K562 (cell line): ENCODE results near the gene ABLIM2.

Source experiments
- ARID4B ChIP-seq: sonication (generic); formaldehyde crosslinking; IDR thresholded peaks from 2 replicates; pipeline ENCODE4 v1.8.0; 2022; ENCODE audit warnings: mild to moderate bottlenecking, missing genetic modification reagents
- CC2D1A ChIP-seq: fragments of 450-650 bp; IDR thresholded peaks from 2 replicates; pipeline ENCODE4 v1.6.1; 2017; ENCODE audit warnings: mild to moderate bottlenecking
- DNMT1 ChIP-seq: fragments of 450-650 bp; IDR thresholded peaks from 2 replicates; pipeline ENCODE4 v1.6.1; 2016; ENCODE audit warnings: antibody characterized with exemption, mild to moderate bottlenecking
- ELF1 ChIP-seq: fragments of 200-800 bp; sonication (Bioruptor generic); IDR thresholded peaks from 2 replicates; pipeline ENCODE4 v1.6.1; 2016; ENCODE audit warnings: missing genetic modification characterization, missing compliant biosample characterization
- FOXA3 ChIP-seq, 2 experiments: fragments of 450-650 bp in 1 of 2; sonication (generic) in 1 of 2; formaldehyde crosslinking; IDR thresholded peaks in 1 of 2; conservative IDR thresholded peaks in 1 of 2; 2 replicates each; pipeline versions ENCODE4 v1.4.0 to v1.8.0; 2020 to 2022; ENCODE audit warnings: mild to moderate bottlenecking in 2 of 2, missing genetic modification reagents in 1 of 2
- MEF2D ChIP-seq: conservative IDR thresholded peaks from 2 replicates; pipeline ENCODE4 v1.6.1; 2016; ENCODE audit warnings: low read depth, missing genetic modification characterization, missing compliant biosample characterization
- MYC ChIP-seq, 2 experiments: fragments of 250-450 bp in 1 of 2; sonication (Bioruptor Pico) in 1 of 2; IDR thresholded peaks; 2 replicates each; pipeline versions ENCODE4 v1.5.1 to v1.6.1; 2012 to 2021; ENCODE audit warnings: low read depth in 2 of 2, borderline replicate concordance in 1 of 2, improper control_type of control experiment in 1 of 2, low read length in 1 of 2, mild to moderate bottlenecking in 1 of 2, moderate library complexity in 1 of 2
- NFXL1 ChIP-seq: fragments of 450-650 bp; formaldehyde crosslinking; IDR thresholded peaks from 2 replicates; pipeline ENCODE4 v1.4.0; 2021; ENCODE audit warnings: mild to moderate bottlenecking
- PATZ1 ChIP-seq: fragments of 250-450 bp; sonication (Bioruptor Pico); IDR thresholded peaks from 2 replicates; pipeline ENCODE4 v1.5.0; 2020; ENCODE audit warnings: mild to moderate bottlenecking, borderline replicate concordance
- RFX5 ChIP-seq: IDR thresholded peaks from 2 replicates; pipeline ENCODE4 v1.6.1; 2011; ENCODE audit warnings: low read depth, mild to moderate bottlenecking, improper control_type of control experiment, low read length
- XRCC4 ChIP-seq: IDR thresholded peaks from one replicate; pipeline ENCODE4 v1.6.1; 2011; ENCODE audit not compliant: insufficient read depth, insufficient read length; ENCODE audit errors: extremely low read depth
- ZNF644 ChIP-seq: fragments of 200-800 bp; sonication (Bioruptor generic); IDR thresholded peaks from 2 replicates; pipeline ENCODE4 v1.6.1; 2016; ENCODE audit warnings: low read depth, missing genetic modification characterization, missing compliant biosample characterization

GRCh38 chr4:8205749-8206611 lies 47.4 kb upstream of the ABLIM2 start:
- TF ChIP-seq NFXL1 (CRISPR knock-in tag) (no peak), CC2D1A (no peak), ZNF644 (tag) (no peak), XRCC4 (no peak), MEF2D (tag) (no peak), RFX5 (no peak), MYC (IDR thresholded peaks at IDR 0.05; ENCODE audit: low read depth, low read length) (no peak), MYC (CRISPR knock-in tag; IDR thresholded peaks at IDR 0.05; ENCODE audit: borderline replicate concordance, low read depth) (no peak), ARID4B (CRISPR knock-in tag) (0 out of 2 replicates have a peak, but pooled peaks have one; percentile 28), PATZ1 (CRISPR knock-in tag) (no peak), ELF1 (tag) (no peak), FOXA3 (CRISPR knock-in tag; conservative IDR thresholded peaks at IDR 0.05 in 1 of 2, IDR thresholded peaks at IDR 0.05 in 1 of 2) (no peak), DNMT1 (no peak)
